Gastroesophageal sphincter (tissue), 3 donors: ENCODE data around the gene ATP9A.

Experiments
- CTCF ChIP-seq, 4 experiments: fragments of 200-600 bp in 2 of 4; fragments of 450-650 bp in 2 of 4; sonication (generic) in 1 of 4; IDR thresholded peaks; one replicate each; pipeline ENCODE4 v1.5.1; 2017 to 2019; ENCODE audit warnings: antibody characterized with exemption in 4 of 4, mild to moderate bottlenecking in 2 of 4, moderate library complexity in 2 of 4
- POLR2A ChIP-seq, 2 donors: fragments of 450-650 bp; IDR thresholded peaks; one replicate each; pipeline ENCODE4 v1.6.1; 2017; ENCODE audit warnings: antibody characterized with exemption in 2 of 2, mild to moderate bottlenecking in 2 of 2, moderate library complexity in 1 of 2

- TF ChIP-seq CTCF (IDR thresholded peaks at IDR 0.05) = no peak
- no peak for TF ChIP-seq POLR2A (IDR thresholded peaks at IDR 0.05)
Measured at GRCh38 chr20:51636123-51636522, 132.1 kb downstream of the ATP9A start.
